ENCODE measurements around the gene SEMA6B. TPM values are rescaled to one million over a fixed set of nuclear protein-coding genes. Genes with fewer than 3 reads are reported as not detected.

SEMA6B gene
- total and polyA plus RNA-seq, 11 donors: 6.0 to 29.7 (median 10.1) TPM

- peaks cover 0 to 43% (median 0%) of the 10 kb centered on the region in 12 donors for H3K4me1 ChIP-seq
- no peak for TF ChIP-seq POLR2A (IDR thresholded peaks at IDR 0.05)
- DNase-seq (peak in 1 of 5 donors; percentile 5), ATAC-seq (peak in 2 of 4 donors; percentile 6 to 14)
- no peak overlapping the region for H3K27ac ChIP-seq
- H3K9me3 ChIP-seq: no peaks in the 10 kb centered on the region
- peaks cover 0 to 53% (median 12%) of the 10 kb centered on the region in 9 donors for H3K36me3 ChIP-seq
- H3K27me3 ChIP-seq: no peaks in the 10 kb centered on the region
- 80 to 90% (median 88%) methylated on average over 26 to 27 of the region's 27 CpGs for WGBS, 4 donors
- intact Hi-C loops (cut with DNase I): no loop called here
- no peak overlapping the region for H3K4me3 ChIP-seq
These were observed 48.0 kb downstream of the SEMA6B start for GRCh38 chr19:4511300-4512054.

- WGBS, 4 donors: 85 to 88% (median 88%) methylated on average over 26 to 37 of the region's 37 CpGs
- Histone ChIP-seq H3K4me3 (no peak overlapping the region), H3K27ac (peak overlapping the region in 1 of 12 donors; percentile 11), H3K4me1 (peaks cover 0 to 35% (median 0%) of the 10 kb centered on the region in 12 donors), H3K36me3 (peaks cover 0 to 56% (median 18%) of the 10 kb centered on the region in 9 donors), H3K9me3 (no peaks in the 10 kb centered on the region), H3K27me3 (no peaks in the 10 kb centered on the region)
- TF ChIP-seq CTCF (IDR thresholded peaks at IDR 0.05) (no peak), POLR2A (IDR thresholded peaks at IDR 0.05) (no peak)
- ATAC-seq (peak in 3 of 4 donors; percentile 5 to 11 (median 11)), DNase-seq (peak in 1 of 5 donors; percentile 7)
- intact Hi-C loops (cut with DNase I): no loop called here
These were observed 48.8 kb downstream of the SEMA6B start for GRCh38 chr19:4510435-4511255.

- H3K4me3 ChIP-seq: no peak overlapping the region
- no peaks in the 10 kb centered on the region for H3K9me3 ChIP-seq
- DNase-seq (peak in 2 of 5 donors; percentile 8 to 18), ATAC-seq (no peak)
- intact Hi-C loops (cut with DNase I): no loop called here
- peak overlapping the region in 1 of 12 donors; percentile 60 for H3K27ac ChIP-seq
- no peaks in the 10 kb centered on the region for H3K27me3 ChIP-seq
- H3K36me3 ChIP-seq: peaks cover 0 to 61% (median 31%) of the 10 kb centered on the region in 9 donors
- no peak for TF ChIP-seq CTCF (IDR thresholded peaks at IDR 0.05)
- no peak for TF ChIP-seq POLR2A (IDR thresholded peaks at IDR 0.05)
- peaks cover 0 to 27% (median 0%) of the 10 kb centered on the region in 12 donors for H3K4me1 ChIP-seq
- 81 to 94% (median 93%) methylated on average over 11 to 21 of the region's 21 CpGs for WGBS, 4 donors
These were observed 50.8 kb downstream of the SEMA6B start for GRCh38 chr19:4508698-4509097.

- H3K36me3 ChIP-seq: peaks cover 0 to 69% (median 39%) of the 10 kb centered on the region in 9 donors
- H3K27ac ChIP-seq: peak overlapping the region in 1 of 12 donors; percentile 60
These were observed 51.7 kb downstream of the SEMA6B start for GRCh38 chr19:4507804-4508203.

More at GRCh38 chr19:4507804-4508203, 51.7 kb downstream of the SEMA6B start:
- H3K27me3 ChIP-seq: no peaks in the 10 kb centered on the region
- ATAC-seq (no peak), DNase-seq (peak in 1 of 5 donors; percentile 5)
- no peak for TF ChIP-seq POLR2A (IDR thresholded peaks at IDR 0.05)
- no peak for TF ChIP-seq CTCF (IDR thresholded peaks at IDR 0.05)
- intact Hi-C loops (cut with DNase I): no loop called here
- no peak overlapping the region for H3K4me3 ChIP-seq
- peaks cover 0 to 25% (median 0%) of the 10 kb centered on the region in 12 donors for H3K4me1 ChIP-seq
- H3K9me3 ChIP-seq: no peaks in the 10 kb centered on the region
- 73 to 79% (median 78%) methylated on average over 15 to 17 of the region's 17 CpGs for WGBS, 4 donors

Data from heart left ventricle (tissue), 16 donors.